Fibroblast of lung (primary cell): ENCODE data around the gene RASA1. TPM values are rescaled to one million over a fixed set of nuclear protein-coding genes. Genes with fewer than 3 reads are reported as not detected.

Experiments
- DNase-seq, 2 donors: peaks; one replicate each; pipeline versions ENCODE4 v3.0.0 to v3.0.0-alpha.2; 2010; ENCODE audit warnings: low read depth in 2 of 2
- H2AFZ ChIP-seq: 2 replicates; pipeline ENCODE4 v1.5.1; 2012; ENCODE audit warnings: low read length, control low read depth, inconsistent platforms
- H3K27ac ChIP-seq: 2 replicates; pipeline ENCODE4 v1.5.1; 2011; ENCODE audit warnings: low read length, control low read depth; ENCODE audit not compliant: insufficient read depth
- H3K27me3 ChIP-seq: 2 replicates; pipeline ENCODE4 v1.5.1; 2011; ENCODE audit warnings: mild to moderate bottlenecking, low read length; ENCODE audit not compliant: control insufficient read depth, insufficient read depth
- H3K36me3 ChIP-seq: 2 replicates; pipeline ENCODE4 v1.5.1; 2011; ENCODE audit warnings: low read length; ENCODE audit not compliant: control insufficient read depth, insufficient read depth
- H3K4me1 ChIP-seq: 2 replicates; pipeline ENCODE4 v1.5.1; 2011; ENCODE audit warnings: low read length; ENCODE audit not compliant: control insufficient read depth, insufficient read depth; ENCODE audit errors: extremely low read depth
- H3K4me2 ChIP-seq: 2 replicates; pipeline ENCODE4 v1.5.1; 2011; ENCODE audit warnings: low read length, control low read depth; ENCODE audit not compliant: insufficient read depth; ENCODE audit errors: extremely low read depth
- H3K4me3 ChIP-seq, 4 experiments: fragments of 200-600 bp in 1 of 4; sonication (generic) in 1 of 4; replicated peaks in 1 of 4; 2 replicates each; pipeline ENCODE4 v1.5.1; 2011 to 2016; ENCODE audit warnings: low read length in 4 of 4, low read depth in 3 of 4, mild to moderate bottlenecking in 3 of 4, control low read depth in 2 of 4, inconsistent platforms in 1 of 4, mixed read lengths in 1 of 4; ENCODE audit not compliant: insufficient read depth in 1 of 4; ENCODE audit errors: control extremely low read depth in 1 of 4
- H3K79me2 ChIP-seq: 2 replicates; pipeline ENCODE4 v1.5.1; 2012; ENCODE audit warnings: mild to moderate bottlenecking, low read length, inconsistent platforms; ENCODE audit not compliant: control insufficient read depth, insufficient read depth
- H3K9ac ChIP-seq: 2 replicates; pipeline ENCODE4 v1.5.1; 2011; ENCODE audit warnings: mild to moderate bottlenecking, low read length, control low read depth; ENCODE audit not compliant: insufficient read depth
- H3K9me3 ChIP-seq: 2 replicates; pipeline ENCODE4 v1.5.1; 2012; ENCODE audit warnings: low read depth, low read length; ENCODE audit not compliant: control insufficient read depth, insufficient read depth
- H4K20me1 ChIP-seq: 2 replicates; pipeline ENCODE4 v1.5.1; 2011; ENCODE audit warnings: low read length; ENCODE audit not compliant: control insufficient read depth, insufficient read depth; ENCODE audit errors: extremely low read depth
- CTCF ChIP-seq, 2 donors: IDR thresholded peaks in 1 of 2; conservative IDR thresholded peaks in 1 of 2; 1 replicate in 1 of 2; 2 replicates in 1 of 2; pipeline ENCODE4 v1.5.1; 2011 to 2012; ENCODE audit warnings: low read length in 2 of 2, control low read depth in 1 of 2, inconsistent platforms in 1 of 2, low read depth in 1 of 2, mild to moderate bottlenecking in 1 of 2
- EZH2 ChIP-seq: IDR thresholded peaks from 2 replicates; pipeline ENCODE4 v1.5.1; 2012; ENCODE audit warnings: low read length, control low read depth, mild to moderate bottlenecking; ENCODE audit errors: missing control alignments
- polyA plus RNA-seq, 2 donors: library from polyadenylated mRNA; depleted of rRNA in 1 of 2; stranded (reverse) in 1 of 2; unstranded in 1 of 2; fragments of >200 nt; gene quantifications; 2 replicates each; pipeline ENCODE4 v1.2.1, GENCODE V29; 2011 to 2012; ENCODE audit warnings: missing spikeins in 1 of 2
- total RNA-seq: library from RNA; depleted of rRNA; stranded (reverse); fragments of >200 nt; gene quantifications from 2 replicates; pipeline ENCODE4 v1.2.1, GENCODE V29; 2014

Gene RASA1
- total and polyA plus RNA-seq, 2 donors (not counting 1 experiment from before 2014, with no cell fraction given): 45.8 to 66.6 TPM

GRCh38 chr5:87383216-87383615 is 115.5 kb downstream of the RASA1 start:
- no peak overlapping the region for H3K4me3 ChIP-seq
- H3K27ac ChIP-seq: no peak overlapping the region
- no peak overlapping the region for H3K9ac ChIP-seq
- H3K9me3 ChIP-seq: no peaks in the 10 kb centered on the region
- no peak overlapping the region for H3K4me2 ChIP-seq
- H3K36me3 ChIP-seq: peaks cover 4% of the 10 kb centered on the region
- H4K20me1 ChIP-seq: no peaks in the 10 kb centered on the region
- DNase-seq: peak; percentile 31 to 41
- H2AFZ ChIP-seq: no peak overlapping the region
- H3K79me2 ChIP-seq: no peaks in the 10 kb centered on the region
- TF ChIP-seq CTCF (conservative IDR thresholded peaks at IDR 0.05 in 1 of 2, IDR thresholded peaks at IDR 0.05 in 1 of 2; ENCODE audit: low read depth in 1 of 2, low read length in 2 of 2) (no peak), EZH2 (no peak)
- no peaks in the 10 kb centered on the region for H3K27me3 ChIP-seq
- peaks cover 3% of the 10 kb centered on the region for H3K4me1 ChIP-seq

- Histone ChIP-seq H3K4me2 (no peak overlapping the region), H2AFZ (no peak overlapping the region), H3K4me3 (no peak overlapping the region), H3K4me1 (peaks cover 3% of the 10 kb centered on the region), H3K27me3 (no peaks in the 10 kb centered on the region), H3K9me3 (no peaks in the 10 kb centered on the region), H4K20me1 (no peaks in the 10 kb centered on the region), H3K79me2 (no peaks in the 10 kb centered on the region), H3K27ac (no peak overlapping the region), H3K9ac (no peak overlapping the region), H3K36me3 (peaks cover 6% of the 10 kb centered on the region)
- no peak for DNase-seq
- TF ChIP-seq EZH2 (no peak), CTCF (conservative IDR thresholded peaks at IDR 0.05 in 1 of 2, IDR thresholded peaks at IDR 0.05 in 1 of 2; ENCODE audit: low read depth in 1 of 2, low read length in 2 of 2) (no peak)
These were observed 118.1 kb downstream of the RASA1 start for GRCh38 chr5:87385802-87386201.

- Histone ChIP-seq H3K79me2 (peaks cover 6% of the 10 kb centered on the region), H2AFZ (no peak overlapping the region), H3K27me3 (no peaks in the 10 kb centered on the region), H3K4me2 (no peak overlapping the region), H3K36me3 (peaks cover 8% of the 10 kb centered on the region), H3K9ac (no peak overlapping the region), H3K9me3 (no peaks in the 10 kb centered on the region), H3K4me3 (no peak overlapping the region), H3K27ac (no peak overlapping the region), H3K4me1 (peaks cover 14% of the 10 kb centered on the region), H4K20me1 (no peaks in the 10 kb centered on the region)
- TF ChIP-seq CTCF (conservative IDR thresholded peaks at IDR 0.05 in 1 of 2, IDR thresholded peaks at IDR 0.05 in 1 of 2; ENCODE audit: low read depth in 1 of 2, low read length in 2 of 2) (no peak), EZH2 (no peak)
- no peak for DNase-seq
These were observed 120.4 kb downstream of the RASA1 start for GRCh38 chr5:87388129-87388528.
